Fibroblast of peridontal ligament (primary cell): ENCODE results near the gene XKR7.

Experiments
- DNase-seq: peaks from one replicate; pipeline ENCODE4 v3.0.0-alpha.2; 2010; ENCODE audit errors: extremely low read depth

Gene XKR7

GRCh38 chr20:31945319-31945718 is 22.6 kb upstream of the XKR7 start:
- no peak for DNase-seq

GRCh38 chr20:31945785-31946184 is 22.2 kb upstream of the XKR7 start:
- DNase-seq = peak; percentile 10

- no peak for DNase-seq
Measured at GRCh38 chr20:31948008-31948407, 19.9 kb upstream of the XKR7 start.

GRCh38 chr20:31949877-31950646 is 17.9 kb upstream of the XKR7 start:
- DNase-seq = no peak

GRCh38 chr20:31951203-31951529 is 16.8 kb upstream of the XKR7 start:
- no peak for DNase-seq

- peak; percentile 94 for DNase-seq
Measured at GRCh38 chr20:31951530-31952453, 16.2 kb upstream of the XKR7 start, which contains the start of gene PDRG1. TSS of gene PDRG1 (minus strand) at chr20:31952046. CDS start at chr20:31951961, 85 bp downstream.

- no peak for DNase-seq
Measured at GRCh38 chr20:31953556-31954148, 14.3 kb upstream of the XKR7 start.

GRCh38 chr20:31954500-31954899 is 13.5 kb upstream of the XKR7 start:
- DNase-seq = no peak

GRCh38 chr20:31956556-31957526 is 11.1 kb upstream of the XKR7 start:
- no peak for DNase-seq

- DNase-seq = no peak
Measured at GRCh38 chr20:31962761-31963160, 5.2 kb upstream of the XKR7 start.

GRCh38 chr20:31963889-31964288 is 4.1 kb upstream of the XKR7 start:
- DNase-seq = no peak

GRCh38 chr20:31966991-31967655 is 828 bp upstream of the XKR7 start:
- DNase-seq = no peak

- DNase-seq = peak; percentile 47
Measured at GRCh38 chr20:31968291-31969126, 558 bp downstream of the XKR7 start.

- no peak for DNase-seq
Measured at GRCh38 chr20:31969991-31970390, 2.0 kb downstream of the XKR7 start.

- DNase-seq = no peak
Measured at GRCh38 chr20:31972471-31973021, 4.6 kb downstream of the XKR7 start.

- no peak for DNase-seq
Measured at GRCh38 chr20:31974296-31974695, 6.3 kb downstream of the XKR7 start.

- no peak for DNase-seq
Measured at GRCh38 chr20:31974951-31975487, 7.1 kb downstream of the XKR7 start.

- no peak for DNase-seq
Measured at GRCh38 chr20:31975874-31976273, 7.9 kb downstream of the XKR7 start.

GRCh38 chr20:31977080-31977479 is 9.1 kb downstream of the XKR7 start:
- DNase-seq = no peak
